MM.1S (cell line): Measurements from ENCODE around the gene STXBP6.

ENCODE experiments used
- DNase-seq: peaks from one replicate; pipeline ENCODE4 v3.0.0-alpha.2; 2015
- H2AFZ ChIP-seq: fragments of 300-600 bp; sonication (generic); 2 replicates; pipeline ENCODE4 v1.6.0; 2016; ENCODE audit warnings: antibody characterized with exemption, low read length
- H3F3A ChIP-seq: fragments of 300-600 bp; sonication (generic); 2 replicates; pipeline ENCODE4 v1.6.1; 2016; ENCODE audit warnings: mild to moderate bottlenecking, antibody characterized with exemption, low read length, moderate library complexity, mixed read lengths; ENCODE audit not compliant: insufficient read depth
- H3K27ac ChIP-seq: fragments of 300-600 bp; sonication (generic); 2 replicates; pipeline ENCODE4 v1.5.1; 2016; ENCODE audit warnings: mild to moderate bottlenecking, low read length
- H3K27me3 ChIP-seq: fragments of 300-600 bp; sonication (generic); replicated peaks from 2 replicates; pipeline ENCODE4 v1.6.0; 2016; ENCODE audit warnings: low read length; ENCODE audit not compliant: insufficient read depth
- H3K36me3 ChIP-seq: fragments of 300-600 bp; sonication (generic); replicated peaks from 2 replicates; pipeline ENCODE4 v1.6.1; 2016; ENCODE audit warnings: mild to moderate bottlenecking, low read length, mixed read lengths; ENCODE audit not compliant: insufficient read depth
- H3K4me1 ChIP-seq: fragments of 300-600 bp; sonication (generic); 2 replicates; pipeline ENCODE4 v1.6.1; 2016; ENCODE audit warnings: low read length, mixed read lengths
- H3K4me2 ChIP-seq: fragments of 300-600 bp; sonication (generic); 2 replicates; pipeline ENCODE4 v1.6.0; 2016; ENCODE audit warnings: low read depth, low read length
- H3K4me3 ChIP-seq: fragments of 300-600 bp; sonication (generic); 2 replicates; pipeline ENCODE4 v1.5.1; 2016; ENCODE audit warnings: low read length, mixed read lengths
- H3K79me2 ChIP-seq: fragments of 300-600 bp; sonication (generic); 2 replicates; pipeline ENCODE4 v1.6.1; 2016; ENCODE audit warnings: mixed run types, low read length, mixed read lengths
- H3K9ac ChIP-seq: fragments of 300-600 bp; sonication (generic); 2 replicates; pipeline ENCODE4 v1.6.1; 2016; ENCODE audit warnings: low read length, mixed read lengths
- H3K9me2 ChIP-seq: fragments of 300-600 bp; sonication (generic); replicated peaks from 2 replicates; pipeline ENCODE4 v1.6.1; 2016; ENCODE audit warnings: mild to moderate bottlenecking, low read length, mixed read lengths; ENCODE audit not compliant: insufficient read depth
- H3K9me3 ChIP-seq: fragments of 300-600 bp; sonication (generic); replicated peaks from 2 replicates; pipeline ENCODE4 v1.6.1; 2016; ENCODE audit warnings: mild to moderate bottlenecking, low read length, mixed read lengths; ENCODE audit not compliant: insufficient read depth
- H4K20me1 ChIP-seq: fragments of 300-600 bp; sonication (generic); 2 replicates; pipeline ENCODE4 v1.6.1; 2016; ENCODE audit warnings: mild to moderate bottlenecking, low read length, moderate library complexity, mixed read lengths; ENCODE audit not compliant: insufficient read depth
- EZH2 ChIP-seq: fragments of 300-600 bp; sonication (generic); optimal IDR thresholded peaks from 2 replicates; pipeline ENCODE3; 2017; ENCODE audit warnings: low read depth, mild to moderate bottlenecking, antibody characterized with exemption, low read length, mixed read lengths
- EZH2phosphoT487 ChIP-seq: fragments of 300-600 bp; sonication (generic); IDR thresholded peaks from 2 replicates; pipeline ENCODE4 v1.6.1; 2018; ENCODE audit warnings: antibody characterized with exemption, low read length
- TF ChIP-seq, protein P1 (sequence below): fragments of 300-600 bp; sonication (generic); IDR thresholded peaks from 2 replicates; pipeline ENCODE4 v1.5.1; 2016; ENCODE audit warnings: antibody characterized with exemption, low read length, mixed read lengths

Gene STXBP6

DNA sequence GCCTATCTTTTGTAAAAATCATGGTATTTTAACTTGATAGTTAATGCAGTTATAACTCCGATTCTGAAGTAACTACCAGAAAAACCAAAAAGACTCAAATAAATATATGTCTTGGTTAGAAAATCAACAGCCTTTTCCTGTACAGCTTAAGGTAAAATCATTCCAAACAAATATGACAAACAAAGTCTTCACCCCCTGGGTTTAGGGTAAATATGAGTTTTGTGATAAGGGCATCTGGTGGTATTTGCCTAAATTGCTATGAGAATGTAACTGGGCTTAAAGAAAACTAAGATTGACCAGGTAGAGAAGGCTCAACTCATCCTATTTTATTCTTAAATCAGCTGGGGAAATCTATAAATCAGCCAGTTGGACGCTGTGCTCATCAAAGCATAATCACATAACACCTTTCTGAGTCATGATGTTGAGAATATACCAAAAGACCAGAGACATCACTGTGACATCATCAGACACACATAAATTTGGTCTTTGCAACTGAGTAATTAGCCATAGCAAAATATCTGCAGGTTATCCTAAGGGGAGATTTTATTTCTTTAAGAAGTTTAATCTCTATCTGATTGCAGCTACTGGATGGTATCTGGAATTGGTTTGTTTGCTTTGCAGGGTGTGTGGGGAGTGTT, 133.9 kb downstream of the STXBP6 start:
- H2AFZ ChIP-seq = no peak overlapping the region
- TF ChIP-seq, protein P1, sequence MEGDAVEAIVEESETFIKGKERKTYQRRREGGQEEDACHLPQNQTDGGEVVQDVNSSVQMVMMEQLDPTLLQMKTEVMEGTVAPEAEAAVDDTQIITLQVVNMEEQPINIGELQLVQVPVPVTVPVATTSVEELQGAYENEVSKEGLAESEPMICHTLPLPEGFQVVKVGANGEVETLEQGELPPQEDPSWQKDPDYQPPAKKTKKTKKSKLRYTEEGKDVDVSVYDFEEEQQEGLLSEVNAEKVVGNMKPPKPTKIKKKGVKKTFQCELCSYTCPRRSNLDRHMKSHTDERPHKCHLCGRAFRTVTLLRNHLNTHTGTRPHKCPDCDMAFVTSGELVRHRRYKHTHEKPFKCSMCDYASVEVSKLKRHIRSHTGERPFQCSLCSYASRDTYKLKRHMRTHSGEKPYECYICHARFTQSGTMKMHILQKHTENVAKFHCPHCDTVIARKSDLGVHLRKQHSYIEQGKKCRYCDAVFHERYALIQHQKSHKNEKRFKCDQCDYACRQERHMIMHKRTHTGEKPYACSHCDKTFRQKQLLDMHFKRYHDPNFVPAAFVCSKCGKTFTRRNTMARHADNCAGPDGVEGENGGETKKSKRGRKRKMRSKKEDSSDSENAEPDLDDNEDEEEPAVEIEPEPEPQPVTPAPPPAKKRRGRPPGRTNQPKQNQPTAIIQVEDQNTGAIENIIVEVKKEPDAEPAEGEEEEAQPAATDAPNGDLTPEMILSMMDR = no peak
- no peak for TF ChIP-seq EZH2
- no peak for TF ChIP-seq EZH2phosphoT487
- no peaks in the 10 kb centered on the region for H3F3A ChIP-seq
- H3K9me2 ChIP-seq = no peaks in the 10 kb centered on the region
- no peak overlapping the region for H3K4me3 ChIP-seq
- no peaks in the 10 kb centered on the region for H4K20me1 ChIP-seq
- no peak overlapping the region for H3K9ac ChIP-seq
- no peaks in the 10 kb centered on the region for H3K27me3 ChIP-seq
- no peaks in the 10 kb centered on the region for H3K9me3 ChIP-seq
- H3K4me2 ChIP-seq = no peak overlapping the region
- no peaks in the 10 kb centered on the region for H3K36me3 ChIP-seq
- DNase-seq = no peak
- no peak overlapping the region for H3K27ac ChIP-seq
- no peaks in the 10 kb centered on the region for H3K4me1 ChIP-seq
- H3K79me2 ChIP-seq = no peaks in the 10 kb centered on the region

DNA sequence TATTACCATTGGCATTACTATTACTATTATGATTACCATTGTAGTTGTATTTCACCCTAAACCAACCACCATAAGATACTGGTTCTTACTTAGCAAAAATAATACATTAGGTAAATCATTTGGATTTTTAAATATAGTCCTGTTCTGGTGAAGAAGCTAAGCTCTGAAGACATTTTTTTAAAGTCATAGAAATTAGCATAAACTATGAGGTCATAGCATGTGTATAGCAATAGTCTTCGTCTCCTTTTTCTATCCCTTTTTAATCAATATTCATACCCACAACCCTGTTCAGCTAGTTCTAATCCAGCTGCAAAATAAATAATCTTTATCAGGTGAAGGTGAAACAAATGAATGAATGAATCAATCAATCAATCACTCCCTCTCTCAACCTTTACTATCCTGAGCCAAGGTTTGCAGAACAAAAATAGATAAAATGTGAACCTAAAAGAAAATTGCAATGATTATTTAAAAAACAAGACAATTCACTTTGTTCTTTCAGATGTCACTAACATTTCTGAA, 134.5 kb downstream of the STXBP6 start:
- no peak for DNase-seq
- no peak overlapping the region for H3K27ac ChIP-seq
- no peaks in the 10 kb centered on the region for H3K9me3 ChIP-seq
- H3K4me1 ChIP-seq = no peaks in the 10 kb centered on the region
- no peak overlapping the region for H3K9ac ChIP-seq
- H2AFZ ChIP-seq = no peak overlapping the region
- no peaks in the 10 kb centered on the region for H3K79me2 ChIP-seq
- H3F3A ChIP-seq = no peaks in the 10 kb centered on the region
- no peak overlapping the region for H3K4me3 ChIP-seq
- H3K4me2 ChIP-seq = no peak overlapping the region
- TF ChIP-seq EZH2 (no peak), EZH2phosphoT487 (no peak)
- TF ChIP-seq, protein P1 = no peak
- H3K9me2 ChIP-seq = no peaks in the 10 kb centered on the region
- H3K27me3 ChIP-seq = no peaks in the 10 kb centered on the region
- no peaks in the 10 kb centered on the region for H3K36me3 ChIP-seq
- no peaks in the 10 kb centered on the region for H4K20me1 ChIP-seq

DNA sequence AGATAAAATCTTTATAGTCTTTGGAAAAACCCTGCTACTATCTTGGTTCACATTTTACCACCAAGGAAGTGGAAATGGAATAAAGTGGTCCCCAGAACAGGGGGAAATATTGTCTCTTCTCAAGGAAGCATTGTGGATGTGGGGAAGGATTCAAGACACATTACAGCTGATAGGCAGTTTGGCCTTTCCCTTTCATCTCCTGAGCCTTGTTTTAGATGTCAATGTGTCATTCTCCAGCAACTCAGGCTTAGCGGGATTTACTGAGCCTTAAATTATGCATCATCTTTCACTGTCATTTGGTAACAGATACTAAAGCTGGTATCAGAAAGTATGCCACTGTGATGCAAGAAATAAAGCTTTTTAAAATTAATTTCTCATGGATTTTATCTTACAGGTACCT, 136.2 kb downstream of the STXBP6 start:
- no peak for DNase-seq
- H4K20me1 ChIP-seq = no peaks in the 10 kb centered on the region
- no peak overlapping the region for H2AFZ ChIP-seq
- H3K9me2 ChIP-seq = no peaks in the 10 kb centered on the region
- no peak overlapping the region for H3K9ac ChIP-seq
- H3K27me3 ChIP-seq = no peaks in the 10 kb centered on the region
- H3K27ac ChIP-seq = no peak overlapping the region
- H3K36me3 ChIP-seq = no peaks in the 10 kb centered on the region
- no peaks in the 10 kb centered on the region for H3F3A ChIP-seq
- H3K4me3 ChIP-seq = no peak overlapping the region
- no peaks in the 10 kb centered on the region for H3K9me3 ChIP-seq
- H3K4me1 ChIP-seq = no peaks in the 10 kb centered on the region
- no peak overlapping the region for H3K4me2 ChIP-seq
- no peak for TF ChIP-seq EZH2
- no peak for TF ChIP-seq EZH2phosphoT487
- TF ChIP-seq, protein P1 = no peak
- H3K79me2 ChIP-seq = no peaks in the 10 kb centered on the region
